NT2/D1 (cell line): ENCODE results near the gene PTGR2.

ENCODE experiments used
- YY1 ChIP-seq: IDR thresholded peaks from 2 replicates; pipeline ENCODE4 v1.6.1; 2011; ENCODE audit not compliant: insufficient read length, insufficient read depth
- ZNF274 ChIP-seq: IDR thresholded peaks from 2 replicates; pipeline ENCODE4 v1.6.1; 2011; ENCODE audit warnings: mild to moderate bottlenecking, low read depth, low read length

DNA sequence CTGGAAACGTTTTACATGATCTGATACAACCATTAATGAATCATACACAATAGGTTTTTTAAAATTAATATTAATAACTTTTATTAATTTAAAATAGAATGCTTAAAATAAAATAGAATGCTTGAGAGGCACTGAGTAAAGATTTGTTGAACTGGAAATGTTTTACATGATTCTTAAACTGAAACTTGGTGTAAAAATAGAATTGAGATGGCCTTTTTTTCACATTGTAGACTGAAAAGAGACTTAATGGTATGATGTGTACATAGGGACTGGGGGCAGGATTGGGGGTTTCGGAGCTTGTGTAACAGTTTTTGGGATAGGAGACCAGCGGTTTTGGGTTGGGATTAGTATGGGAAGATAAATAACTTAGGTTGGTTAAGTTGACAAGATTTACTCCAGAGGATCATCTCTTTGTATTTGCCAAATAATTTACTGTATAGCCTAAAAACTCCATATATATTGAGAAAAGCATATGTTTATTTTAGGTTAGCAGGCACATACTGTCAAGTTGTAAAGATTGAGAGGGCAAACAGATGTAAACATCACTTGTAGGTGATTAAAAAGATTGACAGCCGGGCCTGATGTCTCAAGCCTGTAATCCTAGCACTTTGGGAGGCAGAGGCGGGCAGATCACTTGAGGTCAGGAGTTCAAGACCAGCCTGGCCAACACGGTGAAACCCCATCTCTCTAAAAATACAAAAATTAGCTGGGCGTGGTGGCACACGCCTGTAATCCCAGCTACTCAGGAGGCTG, 33.0 kb downstream of the PTGR2 start:
- TF ChIP-seq ZNF274 = no peak
- TF ChIP-seq YY1 = no peak
